Loucy (cell line): ENCODE data around the gene RGS16.

Experiments used
- H2AFZ ChIP-seq: fragments of 200-600 bp; sonication (generic); 2 replicates; pipeline ENCODE4 v1.6.0; 2016; ENCODE audit warnings: antibody characterized with exemption, mild to moderate bottlenecking, low read length, moderate library complexity
- H3F3A ChIP-seq: fragments of 200-600 bp; 2 replicates; pipeline ENCODE4 v1.6.0; 2016; ENCODE audit warnings: antibody characterized with exemption, low read depth, mild to moderate bottlenecking
- H3K27me3 ChIP-seq: fragments of 200-600 bp; sonication (generic); 2 replicates; pipeline ENCODE4 v1.6.1; 2014; ENCODE audit warnings: low read length, mild to moderate bottlenecking; ENCODE audit not compliant: insufficient read depth, poor library complexity, severe bottlenecking
- H3K36me3 ChIP-seq: fragments of 200-600 bp; sonication (generic); 2 replicates; pipeline ENCODE4 v1.6.1; 2016; ENCODE audit warnings: low read length; ENCODE audit not compliant: insufficient read depth
- H3K4me1 ChIP-seq: fragments of 200-600 bp; sonication (generic); 2 replicates; pipeline ENCODE4 v1.5.1; 2014; ENCODE audit warnings: low read length, mild to moderate bottlenecking; ENCODE audit not compliant: insufficient read depth, poor library complexity, severe bottlenecking
- H3K4me2 ChIP-seq: fragments of 200-600 bp; sonication (generic); 2 replicates; pipeline ENCODE4 v1.6.0; 2014; ENCODE audit warnings: antibody characterized with exemption, low read length, low read depth, mild to moderate bottlenecking; ENCODE audit not compliant: poor library complexity, severe bottlenecking
- H3K4me3 ChIP-seq: fragments of 200-600 bp; sonication (generic); 2 replicates; pipeline ENCODE4 v1.5.1; 2014; ENCODE audit warnings: low read length, mild to moderate bottlenecking, mixed read lengths; ENCODE audit not compliant: poor library complexity, severe bottlenecking
- H3K79me2 ChIP-seq: fragments of 200-600 bp; sonication (generic); 2 replicates; pipeline ENCODE4 v1.6.1; 2014; ENCODE audit warnings: low read length; ENCODE audit not compliant: insufficient read depth
- H3K9ac ChIP-seq: fragments of 200-600 bp; sonication (generic); 2 replicates; pipeline ENCODE4 v1.6.0; 2014; ENCODE audit warnings: mild to moderate bottlenecking, low read depth, low read length, moderate library complexity; ENCODE audit not compliant: poor library complexity, severe bottlenecking
- H3K9me2 ChIP-seq: fragments of 200-600 bp; sonication (generic); replicated peaks from 2 replicates; pipeline ENCODE4 v1.6.1; 2016; ENCODE audit warnings: low read depth, low read length, mixed read lengths
- H3K9me3 ChIP-seq: fragments of 200-600 bp; sonication (generic); 2 replicates; pipeline ENCODE4 v1.6.1; 2014; ENCODE audit warnings: mild to moderate bottlenecking, antibody characterized with exemption, low read length, low read depth; ENCODE audit not compliant: insufficient read depth
- H4K20me1 ChIP-seq: fragments of 200-600 bp; sonication (generic); 2 replicates; pipeline ENCODE4 v1.6.0; 2014; ENCODE audit warnings: antibody characterized with exemption, low read length, mild to moderate bottlenecking; ENCODE audit not compliant: insufficient read depth, poor library complexity, severe bottlenecking
- CTCF ChIP-seq: fragments of 200-600 bp; sonication (generic); conservative IDR thresholded peaks from 2 replicates; pipeline ENCODE4 v1.5.1; 2014; ENCODE audit warnings: mild to moderate bottlenecking, antibody characterized with exemption, low read length
- EZH2phosphoT487 ChIP-seq: fragments of 200-600 bp; IDR thresholded peaks from 2 replicates; pipeline ENCODE4 v1.6.1; 2018; ENCODE audit warnings: antibody characterized with exemption, mild to moderate bottlenecking, moderate library complexity, borderline replicate concordance

RGS16 gene

GRCh38 chr1:182588500-182589396 lies 15.4 kb downstream of the RGS16 start, which contains the start of gene RNASEL:
Gene RNASEL (minus strand): TSS chr1:182589256. CDS start chr1:182586806, 2,450 bp downstream.
- Histone ChIP-seq H2AFZ (peak within 1 kb of the TSS; percentile 98), H4K20me1 (no peaks in the 10 kb centered on the region), H3K9me3 (no peaks in the 10 kb centered on the region), H3K9me2 (no peaks in the 10 kb centered on the region), H3K79me2 (0 out of 2 replicates have a peak, but pooled peaks cover 4% of the 10 kb centered on the region), H3K9ac (peak within 1 kb of the TSS; percentile 96), H3K4me1 (peaks cover 27% of the 10 kb centered on the region), H3K4me3 (peak within 1 kb of the TSS; percentile 97), H3K27me3 (no peaks in the 10 kb centered on the region), H3K36me3 (no peaks in the 10 kb centered on the region), H3K4me2 (peak within 1 kb of the TSS; percentile 77), H3F3A (no peaks in the 10 kb centered on the region)
- TF ChIP-seq CTCF (no peak), EZH2phosphoT487 (no peak)

DNA sequence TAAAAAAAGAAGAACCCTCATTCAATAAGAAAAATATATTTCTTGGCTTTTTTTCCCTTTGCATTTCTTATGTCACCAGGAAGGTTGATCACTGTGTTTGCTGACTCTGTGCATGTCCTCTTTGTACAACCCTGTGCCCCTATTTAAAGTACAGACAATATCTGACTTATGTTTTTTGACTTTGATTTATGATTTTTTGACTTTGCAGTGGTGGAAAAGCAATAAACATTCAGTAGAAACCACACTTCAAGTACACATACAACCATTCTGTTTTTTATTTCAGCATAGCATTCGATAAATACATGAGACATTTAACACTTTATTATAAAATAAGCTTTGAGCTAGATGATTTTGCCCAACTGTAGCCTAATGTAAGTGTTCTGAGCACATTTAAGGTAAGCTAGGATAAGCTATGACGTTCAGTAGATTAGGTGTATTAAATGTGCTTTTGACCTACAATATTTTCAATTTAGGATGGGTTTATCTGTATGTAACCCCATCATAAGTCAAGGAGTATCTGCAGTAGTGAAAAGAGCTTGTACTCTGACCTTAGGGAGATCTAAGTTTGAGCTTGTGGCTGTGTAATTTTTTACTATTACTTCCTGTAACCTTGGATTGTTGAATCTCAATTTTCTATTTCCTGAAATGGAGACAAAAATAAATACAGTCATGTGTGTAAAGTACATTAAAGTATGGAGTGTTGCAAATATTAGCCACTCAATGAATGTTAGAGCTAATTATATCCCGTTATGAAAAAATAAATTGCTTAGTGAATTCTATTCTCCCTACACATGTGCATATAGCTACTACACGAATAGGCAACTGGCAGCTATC lies 16.3 kb downstream of the RGS16 start:
- H3K79me2 ChIP-seq: 0 out of 2 replicates have a peak, but pooled peaks cover 4% of the 10 kb centered on the region
- no peaks in the 10 kb centered on the region for H3F3A ChIP-seq
- H3K9me2 ChIP-seq: no peaks in the 10 kb centered on the region
- peak overlapping the region; percentile 97 for H3K4me3 ChIP-seq
- H4K20me1 ChIP-seq: no peaks in the 10 kb centered on the region
- TF ChIP-seq EZH2phosphoT487 (no peak), CTCF (no peak)
- H3K27me3 ChIP-seq: no peaks in the 10 kb centered on the region
- no peaks in the 10 kb centered on the region for H3K36me3 ChIP-seq
- H3K4me1 ChIP-seq: peaks cover 33% of the 10 kb centered on the region
- peak overlapping the region; percentile 96 for H3K9ac ChIP-seq
- peak overlapping the region; percentile 98 for H2AFZ ChIP-seq
- H3K9me3 ChIP-seq: no peaks in the 10 kb centered on the region
- peak overlapping the region; percentile 77 for H3K4me2 ChIP-seq

GRCh38 chr1:182587093-182587492 lies 17.1 kb downstream of the RGS16 start:
- Histone ChIP-seq H4K20me1 (no peaks in the 10 kb centered on the region), H3K9me2 (no peaks in the 10 kb centered on the region), H3F3A (no peaks in the 10 kb centered on the region), H3K79me2 (0 out of 2 replicates have a peak, but pooled peaks cover 4% of the 10 kb centered on the region), H3K9me3 (no peaks in the 10 kb centered on the region), H3K9ac (no peak overlapping the region), H3K27me3 (no peaks in the 10 kb centered on the region), H3K4me2 (no peak overlapping the region), H3K4me1 (peaks cover 40% of the 10 kb centered on the region), H3K4me3 (no peak overlapping the region), H3K36me3 (no peaks in the 10 kb centered on the region), H2AFZ (no peak overlapping the region)
- no peak for TF ChIP-seq EZH2phosphoT487
